GM12878 (cell line): ENCODE measurements around the gene ERC1. TPM values are rescaled to one million over a fixed set of nuclear protein-coding genes. Genes with fewer than 3 reads are reported as not detected.

Experiments
- ATAC-seq: fragments of 200-7000 bp; cut with Tn5 transposase; 3 replicates; pipeline ENCODE4 v1.9.1; 2020; ENCODE audit warnings: mild to moderate bottlenecking, moderate library complexity
- BruUV-seq: library from RNA; stranded (reverse); fragments of 400-500 nt; replicated peaks from 2 replicates; lab custom pipeline; 2021; lab: Mats Ljungman, UMichigan
- CTCF ChIA-PET: fragments of 300-600 bp; sonication (Branson Sonifier 250); formaldehyde crosslinking; extraction: SDS; loops from one replicate; lab custom pipeline; 2021; ENCODE audit warnings: inconsistent platforms; lab: Yijun Ruan, JAX
- POLR2A ChIA-PET: fragments of 350-600 bp; formaldehyde crosslinking; extraction: SDS; loops from one replicate; lab custom pipeline; 2021; ENCODE audit warnings: inconsistent platforms; lab: Charles Lee
- RAD21 ChIA-PET: fragments of 300-600 bp; sonication (Branson Sonifier 250); formaldehyde crosslinking; loops from one replicate; lab custom pipeline; 2023; ENCODE audit warnings: antibody characterized with exemption; ENCODE audit not compliant: unreplicated experiment; lab: Charles Lee
- SMC1A ChIA-PET: fragments of 300-600 bp; sonication (Branson Sonifier 250); formaldehyde crosslinking; loops from one replicate; lab custom pipeline; 2023; ENCODE audit not compliant: unreplicated experiment, uncharacterized antibody; lab: Charles Lee
- DNase-seq: peaks from one replicate; pipeline ENCODE4 v3.0.0-alpha.2; 2011; ENCODE audit warnings: low read depth, low spot score
- FAIRE-seq: peaks from 3 replicates; lab custom pipeline; 2011; peaks lifted over from hg19 to GRCh38; lab: Jason Lieb, UNC
- H2AFZ ChIP-seq: 2 replicates; pipeline ENCODE4 v1.6.0; 2011; ENCODE audit warnings: low read depth, low read length, control low read depth; ENCODE audit not compliant: control insufficient read depth
- H3K27ac ChIP-seq: 2 replicates; pipeline ENCODE4 v1.5.1; 2011; ENCODE audit warnings: control low read depth; ENCODE audit not compliant: control insufficient read depth, insufficient read depth
- H3K27me3 ChIP-seq, 2 experiments: replicated peaks in 1 of 2; 2 replicates each; pipeline versions ENCODE4 v1.6.0 to v1.6.1; 2011; ENCODE audit warnings: low read length in 1 of 2; ENCODE audit not compliant: control insufficient read depth in 2 of 2, insufficient read depth in 2 of 2
- H3K36me3 ChIP-seq, 2 experiments: 2 replicates each; pipeline ENCODE4 v1.5.1; 2011; ENCODE audit warnings: low read length in 1 of 2; ENCODE audit not compliant: control insufficient read depth in 2 of 2, insufficient read depth in 2 of 2
- H3K4me1 ChIP-seq: 2 replicates; pipeline ENCODE4 v1.6.1; 2011; ENCODE audit warnings: mild to moderate bottlenecking, low read length, moderate library complexity, mixed read lengths; ENCODE audit not compliant: control insufficient read depth, insufficient read depth
- H3K4me2 ChIP-seq: 2 replicates; pipeline ENCODE4 v1.6.0; 2011; ENCODE audit warnings: control low read depth; ENCODE audit not compliant: control insufficient read depth, insufficient read depth
- H3K4me3 ChIP-seq: fragments of 200-600 bp; sonication (generic); 2 replicates; pipeline ENCODE4 v1.5.1; 2016
- H3K79me2 ChIP-seq: 2 replicates; pipeline ENCODE4 v1.6.0; 2011; ENCODE audit warnings: low read length; ENCODE audit not compliant: control insufficient read depth, insufficient read depth
- H3K9ac ChIP-seq: 2 replicates; pipeline ENCODE4 v1.8.0; 2011; ENCODE audit warnings: low read length, control low read depth, mixed read lengths; ENCODE audit not compliant: control insufficient read depth, insufficient read depth
- H3K9me3 ChIP-seq: replicated peaks from 3 replicates; pipeline ENCODE4 v1.5.1; 2011; ENCODE audit warnings: mild to moderate bottlenecking, low read length; ENCODE audit not compliant: control insufficient read depth, insufficient read depth
- H4K20me1 ChIP-seq: 2 replicates; pipeline ENCODE4 v1.6.0; 2011; ENCODE audit not compliant: control insufficient read depth, insufficient read depth
- CREB1 ChIP-seq: IDR thresholded peaks from 2 replicates; pipeline ENCODE4 v1.6.1; 2012; ENCODE audit warnings: low read depth, mild to moderate bottlenecking, inconsistent platforms
- EED ChIP-seq: sonication (generic); IDR thresholded peaks from 2 replicates; pipeline ENCODE4 v1.6.1; 2016; ENCODE audit warnings: antibody characterized with exemption, low read depth
- IRF4 ChIP-seq: IDR thresholded peaks from 2 replicates; pipeline ENCODE4 v1.6.1; 2011; ENCODE audit warnings: low read depth, low read length
- JUNB ChIP-seq: IDR thresholded peaks from 2 replicates; pipeline ENCODE4 v1.6.1; 2016; ENCODE audit warnings: antibody characterized with exemption, mild to moderate bottlenecking
- KDM1A ChIP-seq: fragments of 200-600 bp; sonication (generic); IDR thresholded peaks from 2 replicates; pipeline ENCODE4 v1.6.1; 2016; ENCODE audit warnings: borderline replicate concordance
- MLLT1 ChIP-seq: fragments of 450-650 bp; IDR thresholded peaks from 2 replicates; pipeline ENCODE4 v1.6.1; 2016; ENCODE audit warnings: mild to moderate bottlenecking
- NFIC ChIP-seq: IDR thresholded peaks from 2 replicates; pipeline ENCODE4 v1.6.1; 2012; ENCODE audit warnings: low read depth, mild to moderate bottlenecking, inconsistent platforms, low read length, moderate library complexity
- RFX5 ChIP-seq: IDR thresholded peaks from 2 replicates; pipeline ENCODE4 v1.6.1; 2011; ENCODE audit warnings: low read depth, low read length, improper control_type of control experiment
- SRF ChIP-seq, 2 experiments: IDR thresholded peaks; 2 replicates each; pipeline ENCODE4 v1.6.1; 2011; ENCODE audit warnings: low read depth in 2 of 2, low read length in 2 of 2, mild to moderate bottlenecking in 1 of 2, moderate library complexity in 1 of 2
- TARDBP ChIP-seq: IDR thresholded peaks from 2 replicates; pipeline ENCODE4 v1.6.1; 2016; ENCODE audit warnings: borderline replicate concordance
- TCF7 ChIP-seq: IDR thresholded peaks from 2 replicates; pipeline ENCODE4 v1.6.1; 2014; ENCODE audit warnings: antibody characterized with exemption, borderline replicate concordance
- USF1 ChIP-seq: IDR thresholded peaks from 2 replicates; pipeline ENCODE4 v1.6.1; 2011; ENCODE audit warnings: borderline replicate concordance, low read depth, mild to moderate bottlenecking, moderate library complexity, mixed read lengths, low read length; ENCODE audit not compliant: insufficient read depth; ENCODE audit errors: extremely low read length
- ZBED1 ChIP-seq: IDR thresholded peaks from 2 replicates; pipeline ENCODE4 v1.6.1; 2016; ENCODE audit warnings: borderline replicate concordance
- WGBS: methylation state at CpG from one replicate; pipeline ENCODE4 v1.1.6; 2016; ENCODE audit warnings: low lambda C conversion rate; ENCODE audit not compliant: insufficient replicate concordance, insufficient coverage; ENCODE audit errors: missing lambda C conversion rate; 5-methylcytosine and 5-hydroxymethylcytosine counted together
- in situ Hi-C: fragments of 300-500 bp; cut with MboI; formaldehyde crosslinking; loops from 9 replicates; pipeline ENCODE4 v1.14.3; 2018; ENCODE audit warnings: mixed read lengths
- intact Hi-C: fragments of 100-400 bp; cut with micrococcal nuclease; formaldehyde crosslinking; loops from one replicate; pipeline ENCODE4 v1.14.2; 2022; ENCODE audit not compliant: unreplicated experiment
- polyA plus RNA-seq, 11 experiments: library from polyadenylated mRNA; depleted of rRNA in 4 of 11; unstranded in 6 of 11; stranded (reverse) in 5 of 11; fragments of >200 nt; fragmentation: Nextera tagmentation in 4 of 11; fragmentation: Illumina TruSeq in 1 of 11; extraction: Ambion mirVana in 4 of 11; extraction: Trizol in 1 of 11; gene quantifications; 1 replicate in 1 of 11; 2 replicates in 10 of 11; pipeline versions ENCODE4 v1.2.1 to v1.2.3, GENCODE V29; 2011 to 2016; ENCODE audit warnings: inconsistent platforms in 2 of 11, missing spikeins in 2 of 11, low read depth in 1 of 11
- total RNA-seq, 4 experiments: library from RNA; depleted of rRNA in 3 of 4; stranded (reverse); fragments of >200 nt in 3 of 4; fragmentation: Illumina TruSeq in 1 of 4; extraction: Trizol in 1 of 4; gene quantifications; 2 replicates each; pipeline versions ENCODE4 v1.2.1 to v1.2.3, GENCODE V29; 2013 to 2021

The ERC1 gene
- total and polyA plus RNA-seq, 10 of the 15 experiments (the other 5 are each of a cell fraction or from before 2014, with no cell fraction given): 0.75 to 8.0 (median 5.0) TPM

- no TSS peak for BruUV-seq
These were observed 235.9 kb downstream of the ERC1 start for GRCh38 chr12:1226951-1227350.

More at GRCh38 chr12:1226951-1227350, 235.9 kb downstream of the ERC1 start:
- no peak overlapping the region for H3K9ac ChIP-seq
- ChIA-PET CTCF (no interaction called here), SMC1A (interaction anchor here (1.0 to 1.7 kb wide), 3 partner anchors 9 to 109 kb away, joined by 4 to 5 read pairs (median 4); no protein-coding TSS in a partner anchor), POLR2A (no interaction called here), RAD21 (no interaction called here)
- no peak overlapping the region for H2AFZ ChIP-seq
- WGBS: 54% methylated on average over 3 of the region's 3 CpGs
- peak; percentile 78 for ATAC-seq
- in situ Hi-C loops: no loop called here
- intact Hi-C loops: no loop called here
- H3K79me2 ChIP-seq: no peaks in the 10 kb centered on the region
- H3K9me3 ChIP-seq: no peaks in the 10 kb centered on the region
- no peak overlapping the region for H3K4me3 ChIP-seq
- peaks cover 10% of the 10 kb centered on the region for H3K4me1 ChIP-seq
- no peak for DNase-seq
- no peak for FAIRE-seq
- H3K27ac ChIP-seq: no peak overlapping the region
- H3K4me2 ChIP-seq: no peak overlapping the region
- H4K20me1 ChIP-seq: no peaks in the 10 kb centered on the region
- H3K27me3 ChIP-seq: no peaks in the 10 kb centered on the region
- TF ChIP-seq JUNB (peak; percentile 33; the same call in 1 of the 2 replicates), SRF (IDR thresholded peaks at IDR 0.05; ENCODE audit: low read depth in 2 of 2, low read length in 2 of 2) (no peak), IRF4 (0 out of 2 replicates have a peak, but pooled peaks have one; percentile 11), ZBED1 (peak; percentile 83; the same call in 1 of the 2 replicates), KDM1A (no peak), CREB1 (no peak), MLLT1 (no peak), TCF7 (peak; percentile 32; the same call in 1 of the 2 replicates), TARDBP (no peak), NFIC (0 out of 2 replicates have a peak, but pooled peaks have one; percentile 18), EED (0 out of 2 replicates have a peak, but pooled peaks have one; percentile 13), USF1 (no peak), RFX5 (no peak)
- no peaks in the 10 kb centered on the region for H3K36me3 ChIP-seq
